T-helper 1 cell (primary cell): Measurements from ENCODE around the gene GAL.

ENCODE experiments used
- DNase-seq, 5 donors: peaks; one replicate each; pipeline ENCODE4 v3.0.0-alpha.2; 2012 to 2020

Gene GAL

DNA sequence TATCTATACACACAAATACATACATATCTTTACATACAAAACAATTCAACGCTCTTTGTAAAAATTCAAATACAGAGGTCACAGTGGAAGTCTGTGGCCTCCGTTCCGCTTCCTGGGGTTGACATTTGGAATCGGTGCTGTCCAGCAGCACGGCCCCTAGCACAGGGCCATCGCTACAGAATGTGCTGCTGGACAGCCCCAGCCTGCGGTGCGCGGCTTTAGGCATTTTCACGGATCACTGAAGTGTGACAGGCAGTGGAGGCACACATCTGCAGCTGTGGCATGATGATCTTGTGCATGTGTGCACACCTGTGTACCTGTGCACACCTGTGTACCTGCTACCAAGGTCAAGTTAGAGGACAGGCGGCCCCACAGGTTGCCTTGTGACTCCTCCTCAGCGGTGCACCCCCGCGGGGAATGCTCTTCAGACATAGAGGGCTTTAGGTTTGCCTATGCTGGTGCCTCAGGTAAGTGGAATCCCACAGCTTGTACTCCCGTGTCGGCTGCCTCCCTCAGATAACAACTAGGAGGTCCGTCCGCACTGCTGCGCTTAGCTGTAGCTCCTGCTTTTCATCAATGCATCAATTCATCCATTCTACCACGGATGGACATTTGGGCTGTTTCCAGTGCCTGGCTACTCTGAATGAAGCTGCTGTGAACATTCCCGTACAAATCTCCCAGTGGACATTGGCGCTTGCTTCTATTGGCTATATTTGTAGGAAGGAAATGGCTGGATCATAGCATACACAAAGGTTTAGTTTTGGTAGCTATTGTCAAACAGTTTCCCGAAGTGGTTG is 29.9 kb downstream of the GAL start:
- no peak for DNase-seq

DNA sequence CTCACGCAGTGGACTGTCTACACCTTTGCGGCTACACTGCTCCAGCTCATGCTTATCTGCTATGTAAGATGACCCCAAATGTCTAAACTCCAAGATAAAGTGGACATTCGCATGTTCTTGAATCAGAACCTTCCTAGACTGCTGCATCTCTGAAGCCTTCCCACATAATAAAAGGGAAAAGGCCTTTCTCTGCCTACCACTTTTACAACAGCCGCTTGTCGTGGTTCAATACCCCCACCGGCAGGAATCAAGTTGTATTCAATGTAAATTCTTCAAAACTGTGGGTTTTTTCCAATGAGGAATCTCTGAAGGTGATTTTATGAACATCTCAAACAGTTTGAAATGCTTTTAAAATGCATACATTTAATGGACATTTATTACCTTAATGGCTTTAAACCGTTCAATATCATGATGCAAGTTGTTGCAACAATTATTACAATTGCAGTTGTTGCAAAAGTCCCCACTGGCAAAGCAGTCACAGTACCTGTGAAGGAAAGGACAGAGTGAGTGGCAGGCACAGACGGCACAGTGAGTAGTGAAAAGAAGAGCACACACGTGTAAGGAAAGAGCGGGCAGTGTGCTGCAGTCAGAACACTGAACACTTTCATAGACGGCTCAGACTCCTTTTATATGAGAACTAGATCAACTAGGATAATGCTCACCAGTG is 31.2 kb downstream of the GAL start:
- DNase-seq = no peak

DNA sequence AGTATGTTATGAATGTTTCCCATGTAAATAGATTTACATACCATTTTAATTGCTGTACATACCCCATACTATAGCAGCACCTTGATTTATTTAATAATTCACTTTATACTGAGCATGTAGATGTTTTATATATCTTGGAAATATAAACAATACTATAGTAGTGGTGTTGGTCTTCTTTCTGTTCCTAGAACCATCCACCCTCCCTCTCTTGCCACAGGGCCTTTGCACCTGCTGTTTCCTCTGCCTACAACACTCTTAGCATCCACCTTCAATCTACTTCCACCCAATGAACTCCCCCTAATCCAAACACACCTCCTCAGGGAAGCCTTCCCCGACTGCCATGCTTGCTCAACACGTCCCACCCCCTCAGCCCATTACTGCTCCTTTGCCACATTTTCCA is 36.7 kb downstream of the GAL start:
- DNase-seq = no peak

DNA sequence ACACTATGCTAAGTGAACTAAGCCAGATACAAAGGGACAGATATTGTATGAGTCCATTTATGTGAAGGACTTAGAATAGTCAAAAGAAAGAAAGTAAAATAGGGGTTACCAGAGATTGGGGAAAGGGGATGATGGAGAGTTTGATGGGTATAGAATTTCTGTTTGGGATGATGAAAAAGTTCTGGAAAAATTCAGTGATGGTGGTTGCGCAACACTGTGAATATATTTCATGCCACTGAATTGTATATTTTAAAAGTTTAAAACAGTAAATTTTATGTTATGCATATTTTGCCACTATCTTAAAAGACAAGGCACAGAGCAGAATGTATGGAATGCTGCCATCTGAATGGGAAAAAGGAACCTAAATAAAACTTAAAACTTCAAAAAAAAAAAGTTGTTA is 37.8 kb downstream of the GAL start:
- DNase-seq = no peak

DNA sequence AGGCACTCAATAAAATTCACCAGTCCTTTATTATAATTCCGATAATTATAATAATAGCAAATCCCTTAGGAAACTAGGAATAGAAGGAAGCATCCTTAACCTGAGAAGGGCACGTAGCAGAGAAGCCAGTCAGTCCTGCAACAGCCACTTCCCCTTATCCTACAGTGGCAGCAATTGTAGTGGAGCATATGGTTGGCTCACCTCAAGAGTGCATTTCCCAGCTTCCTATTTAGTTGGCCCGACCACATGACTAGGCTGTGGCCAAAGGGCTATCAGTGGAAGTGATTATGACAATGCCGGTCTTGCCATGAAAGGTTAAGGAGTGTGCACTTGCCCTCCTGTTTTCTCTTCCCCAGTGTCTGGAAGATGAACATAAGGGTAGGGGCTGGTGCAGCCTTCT is 39.9 kb downstream of the GAL start:
- DNase-seq = no peak

DNA sequence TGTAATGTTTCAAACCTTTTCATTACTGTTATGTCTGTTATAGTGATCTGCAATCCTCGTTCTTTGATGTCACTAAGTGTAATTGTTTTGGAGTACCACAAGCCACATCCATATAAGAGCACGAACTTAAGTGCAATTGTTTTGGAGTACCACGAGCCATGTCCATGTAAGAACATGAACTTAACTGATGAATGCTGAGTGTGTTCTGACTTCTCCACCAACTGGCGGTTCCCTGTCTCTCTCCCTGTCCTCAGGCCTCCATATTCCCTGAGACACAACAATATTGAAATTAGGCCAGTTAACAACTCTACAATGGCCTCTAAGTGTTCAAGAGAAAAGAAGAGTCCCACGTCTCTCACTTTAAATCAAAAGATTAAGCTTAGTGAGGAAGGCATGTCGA is 43.4 kb downstream of the GAL start:
- DNase-seq = no peak

DNA sequence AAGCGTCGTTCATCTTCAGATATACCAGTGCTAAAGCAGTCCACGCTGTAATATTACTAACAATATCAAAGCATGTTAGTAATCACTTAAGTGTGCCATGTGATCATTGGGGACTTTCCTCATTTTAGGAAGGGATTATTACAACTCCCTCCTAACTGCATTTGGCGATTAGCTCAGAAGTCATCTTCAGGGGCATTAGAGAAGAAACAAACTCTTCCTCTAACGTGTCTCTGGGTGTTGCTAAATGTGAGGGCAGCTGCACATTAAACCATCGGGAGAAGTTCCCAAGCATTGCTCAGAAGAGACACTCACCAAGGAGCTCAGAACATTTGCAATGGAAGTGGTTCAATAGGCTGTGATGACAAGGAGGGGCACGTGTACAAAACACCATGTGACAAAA is 49.8 kb downstream of the GAL start:
- no peak for DNase-seq

DNA sequence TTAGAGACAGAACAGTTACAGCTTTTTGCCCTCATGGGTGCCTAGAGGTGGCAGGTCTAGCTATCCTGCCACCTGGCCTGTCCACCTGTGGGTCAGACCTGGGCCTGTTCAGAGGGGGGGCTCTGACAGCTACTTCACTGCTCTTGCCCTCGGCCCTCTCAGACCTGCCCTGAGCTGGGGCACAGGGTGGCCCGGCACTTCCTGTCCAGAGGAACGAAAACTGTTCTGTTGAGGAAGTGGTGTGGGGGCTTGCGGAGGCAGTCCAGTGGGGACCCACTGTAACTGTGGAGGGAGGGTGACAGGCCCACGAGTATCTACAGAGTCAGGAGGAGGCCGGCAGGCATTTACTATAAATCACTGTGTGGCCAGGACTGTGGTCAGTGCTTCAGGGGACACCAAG is 50.8 kb downstream of the GAL start:
- no peak for DNase-seq

DNA sequence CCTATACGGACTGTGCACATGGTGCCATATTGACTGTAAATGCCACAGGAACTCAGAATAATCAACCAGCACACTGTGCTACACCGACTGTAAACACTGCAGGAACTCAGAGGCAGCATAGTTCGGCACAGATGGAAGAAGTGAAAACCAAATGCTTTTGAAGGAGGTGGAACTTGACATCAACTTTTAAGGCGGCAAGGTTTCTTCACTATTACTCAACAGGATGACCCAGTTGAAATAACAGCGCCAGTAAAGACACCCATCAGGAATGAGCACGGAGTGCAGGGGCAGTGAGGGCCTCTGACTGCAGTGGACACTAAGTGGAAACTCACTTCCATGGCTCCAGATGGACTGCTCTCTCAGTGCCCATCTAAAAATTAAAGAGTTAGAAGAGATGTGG is 51.3 kb downstream of the GAL start:
- DNase-seq = no peak
